ENCODE results near the gene ATP5PO.

GRCh38 chr21:33878824-33879223 lies 36.8 kb downstream of the ATP5PO start:
- TF ChIP-seq POLR2A (IDR thresholded peaks at IDR 0.05; ENCODE audit: low read length) (no peak), GATA1 (IDR thresholded peaks at IDR 0.05; ENCODE audit: low read depth, low read length) (no peak)
